SK-N-SH (cell line): ENCODE measurements around the gene RHOT1. TPM values are rescaled to one million over a fixed set of nuclear protein-coding genes. Genes with fewer than 3 reads are reported as not detected.

ENCODE experiments used
- CTCF ChIA-PET: fragments of 300-600, 350-600 bp; formaldehyde crosslinking; extraction: SDS; loops from one replicate; lab custom pipeline; 2021; lab: Yijun Ruan, JAX
- POLR2A ChIA-PET: fragments of 350-600 bp; sonication (Branson Sonifier 250); formaldehyde crosslinking; extraction: SDS; loops from one replicate; lab custom pipeline; 2020; ENCODE audit warnings: antibody characterized with exemption, inconsistent platforms; lab: Yijun Ruan, JAX
- DNase-seq: peaks from one replicate; pipeline ENCODE4 v3.0.0; 2012
- H2AFZ ChIP-seq: fragments of 200-600 bp; sonication (generic); 2 replicates; pipeline ENCODE4 v1.8.1; 2016; ENCODE audit warnings: antibody characterized with exemption, mild to moderate bottlenecking, low read depth
- H3F3A ChIP-seq: fragments of 200-600 bp; sonication (generic); replicated peaks from 2 replicates; pipeline ENCODE3; 2016; ENCODE audit warnings: antibody characterized with exemption, mild to moderate bottlenecking; ENCODE audit not compliant: insufficient read depth
- H3K27ac ChIP-seq, 2 experiments: fragments of 200-500 bp in 1 of 2; fragments of 200-600 bp in 1 of 2; sonication (Bioruptor generic) in 1 of 2; sonication (generic), shearing (Covaris generic) in 1 of 2; 2 replicates each; pipeline versions ENCODE4 v1.5.1 to v1.6.1; 2014 to 2016; ENCODE audit warnings: low read depth in 2 of 2, inconsistent platforms in 1 of 2, low read length in 1 of 2, mild to moderate bottlenecking in 1 of 2, mixed read lengths in 1 of 2
- H3K27me3 ChIP-seq: fragments of 200-600 bp; sonication (generic), shearing (Covaris generic); 2 replicates; pipeline ENCODE4 v1.6.1; 2016; ENCODE audit warnings: mixed run types; ENCODE audit not compliant: insufficient read depth
- H3K36me3 ChIP-seq, 2 experiments: fragments of 200-500 bp in 1 of 2; fragments of 200-600 bp in 1 of 2; sonication (Bioruptor generic) in 1 of 2; sonication (generic) in 1 of 2; replicated peaks in 1 of 2; 2 replicates each; pipeline versions ENCODE3 to v1.5.1; 2014 to 2016; ENCODE audit warnings: low read length in 1 of 2, mild to moderate bottlenecking in 1 of 2; ENCODE audit not compliant: insufficient read depth in 2 of 2, control insufficient read depth in 1 of 2
- H3K4me1 ChIP-seq, 2 experiments: fragments of 200-500 bp in 1 of 2; fragments of 200-600 bp in 1 of 2; sonication (Bioruptor generic) in 1 of 2; sonication (generic), shearing (Covaris generic) in 1 of 2; 2 replicates each; pipeline versions ENCODE4 v1.5.1 to v1.6.1; 2014 to 2016; ENCODE audit warnings: low read depth in 1 of 2, low read length in 1 of 2, mixed run types in 1 of 2; ENCODE audit not compliant: insufficient read depth in 2 of 2, control insufficient read depth in 1 of 2
- H3K4me2 ChIP-seq: fragments of 200-600 bp; sonication (generic), shearing (Covaris generic); 2 replicates; pipeline ENCODE4 v1.6.1; 2017; ENCODE audit warnings: mixed run types
- H3K4me3 ChIP-seq, 2 experiments: fragments of 200-500 bp in 1 of 2; fragments of 200-600 bp in 1 of 2; sonication (Bioruptor generic) in 1 of 2; sonication (generic), shearing (Covaris generic) in 1 of 2; 2 replicates each; pipeline versions ENCODE4 v1.5.1 to v1.8.1; 2014 to 2016; ENCODE audit warnings: low read depth in 2 of 2, inconsistent platforms in 1 of 2, low read length in 1 of 2, mild to moderate bottlenecking in 1 of 2, mixed read lengths in 1 of 2, moderate library complexity in 1 of 2
- H3K79me2 ChIP-seq: fragments of 200-600 bp; sonication (generic); 2 replicates; pipeline ENCODE4 v1.8.1; 2017; ENCODE audit warnings: mild to moderate bottlenecking; ENCODE audit not compliant: insufficient read depth
- H3K9ac ChIP-seq: fragments of 200-600 bp; sonication (generic); 2 replicates; pipeline ENCODE4 v1.6.1; 2017; ENCODE audit warnings: mixed run types
- H3K9me2 ChIP-seq: fragments of 200-600 bp; sonication (generic); 2 replicates; pipeline ENCODE4 v1.6.1; 2017; ENCODE audit warnings: mixed run types
- H3K9me3 ChIP-seq: fragments of 200-600 bp; sonication (generic); 2 replicates; pipeline ENCODE4 v1.6.1; 2017; ENCODE audit warnings: mixed run types, mild to moderate bottlenecking, moderate library complexity
- H4K20me1 ChIP-seq: fragments of 200-600 bp; sonication (generic); 2 replicates; pipeline ENCODE4 v1.6.1; 2017; ENCODE audit warnings: mild to moderate bottlenecking, mixed run types; ENCODE audit not compliant: insufficient read depth
- CHD2 ChIP-seq: fragments of 150-350 bp; IDR thresholded peaks from 2 replicates; pipeline ENCODE4 v1.6.1; 2018; ENCODE audit warnings: low read length; ENCODE audit not compliant: partially characterized antibody
- CTCF ChIP-seq: fragments of 200-600 bp; sonication (generic); IDR thresholded peaks from 2 replicates; pipeline ENCODE4 v1.6.1; 2017; ENCODE audit warnings: antibody characterized with exemption, mild to moderate bottlenecking, moderate library complexity
- EP300 ChIP-seq, 2 experiments: IDR thresholded peaks; 2 replicates each; pipeline versions ENCODE4 v1.4.0 to v1.6.1; 2012; ENCODE audit warnings: borderline replicate concordance in 1 of 2, low read depth in 1 of 2, low read length in 1 of 2
- EZH2phosphoT487 ChIP-seq: fragments of 200-600 bp; sonication (generic); IDR thresholded peaks from 2 replicates; pipeline ENCODE4 v1.6.1; 2017; ENCODE audit warnings: low read depth, mixed run types, mild to moderate bottlenecking, antibody characterized with exemption, moderate library complexity, borderline replicate concordance
- GABPA ChIP-seq: IDR thresholded peaks from 2 replicates; pipeline ENCODE4 v1.4.0; 2012; ENCODE audit warnings: low read depth, mild to moderate bottlenecking
- MAX ChIP-seq: IDR thresholded peaks from 2 replicates; pipeline ENCODE4 v1.4.0; 2012; ENCODE audit warnings: low read depth
- POLR2AphosphoS5 ChIP-seq: IDR thresholded peaks from 2 replicates; pipeline ENCODE4 v1.6.1; 2012; ENCODE audit warnings: low read depth, low read length
- RAD21 ChIP-seq: IDR thresholded peaks from 2 replicates; pipeline ENCODE4 v1.6.1; 2012; ENCODE audit warnings: mild to moderate bottlenecking, low read length
- RXRA ChIP-seq: IDR thresholded peaks from 2 replicates; pipeline ENCODE4 v1.4.0; 2012; ENCODE audit warnings: low read depth, mild to moderate bottlenecking, borderline replicate concordance
- WGBS: methylation state at CpG from one replicate; pipeline ENCODE4 v1.1.6; 2017; ENCODE audit warnings: low lambda C conversion rate; 5-methylcytosine and 5-hydroxymethylcytosine counted together
- polyA plus RNA-seq, 3 experiments: library from polyadenylated mRNA; depleted of rRNA; stranded (reverse); fragments of >200 nt; gene quantifications; 2 replicates each; pipeline ENCODE4 v1.2.3, GENCODE V29; 2012

RHOT1 gene
- polyA plus RNA-seq, 1 of the 3 experiments (the other 2 are of a cell fraction) = 25.0 TPM

GRCh38 chr17:32222621-32223020 lies 80.3 kb downstream of the RHOT1 start:
- no peaks in the 10 kb centered on the region for H3K27me3 ChIP-seq
- no peak for TF ChIP-seq CHD2
- 0 out of 2 replicates have a peak, but pooled peaks have one; percentile 35 for TF ChIP-seq MAX
- TF ChIP-seq, all 33 proteins: peak for 1
- DNase-seq = no peak
- ChIA-PET POLR2A (no interaction called here), CTCF (interaction anchor here (0.6 kb wide), 2 partner anchors 30 to 103 kb away, joined by 3 read pairs; no protein-coding TSS in a partner anchor)
- no peak overlapping the region for H3K4me3 ChIP-seq
- H4K20me1 ChIP-seq = no peaks in the 10 kb centered on the region
- no peaks in the 10 kb centered on the region for H3F3A ChIP-seq
- H3K36me3 ChIP-seq = peaks cover 4 to 25% of the 10 kb centered on the region in 2 experiments
- no peaks in the 10 kb centered on the region for H3K9me3 ChIP-seq
- WGBS = 33% methylated on average over 2 of the region's 3 CpGs
- no peaks in the 10 kb centered on the region for H3K4me1 ChIP-seq
- H3K9me2 ChIP-seq = no peaks in the 10 kb centered on the region
- H3K27ac ChIP-seq = no peak overlapping the region
- H3K4me2 ChIP-seq = no peak overlapping the region
- H2AFZ ChIP-seq = no peak overlapping the region
- H3K9ac ChIP-seq = no peak overlapping the region
- H3K79me2 ChIP-seq = no peaks in the 10 kb centered on the region

- H3F3A ChIP-seq = no peaks in the 10 kb centered on the region
- peaks cover 4 to 31% of the 10 kb centered on the region in 2 experiments for H3K36me3 ChIP-seq
- H3K9ac ChIP-seq = no peak overlapping the region
- no peak for DNase-seq
- no peak overlapping the region for H3K4me2 ChIP-seq
- TF ChIP-seq EZH2phosphoT487 = no peak
- no peak for TF ChIP-seq RAD21
- TF ChIP-seq RXRA = no peak
- TF ChIP-seq, all 33 proteins: peak for 0
- Histone ChIP-seq H2AFZ (no peak overlapping the region), H3K9me2 (no peaks in the 10 kb centered on the region), H3K27ac (no peak overlapping the region), H3K4me3 (no peak overlapping the region), H3K79me2 (no peaks in the 10 kb centered on the region), H3K9me3 (no peaks in the 10 kb centered on the region), H4K20me1 (no peaks in the 10 kb centered on the region), H3K27me3 (no peaks in the 10 kb centered on the region), H3K4me1 (no peaks in the 10 kb centered on the region)
- POLR2A ChIA-PET = no interaction called here
- 87% methylated on average over 3 of the region's 3 CpGs for WGBS
- CTCF ChIA-PET = interaction anchor here (1.0 to 1.4 kb wide), 2 partner anchors 17 to 29 kb away, joined by 3 read pairs; no protein-coding TSS in a partner anchor
Measured at GRCh38 chr17:32223703-32224102, 81.4 kb downstream of the RHOT1 start.

GRCh38 chr17:32226886-32227285 lies 84.6 kb downstream of the RHOT1 start:
- no peak for TF ChIP-seq CTCF
- TF ChIP-seq EP300 (IDR thresholded peaks at IDR 0.05; ENCODE audit: borderline replicate concordance in 1 of 2, low read depth in 1 of 2, low read length in 1 of 2) = no peak
- no peak for TF ChIP-seq POLR2AphosphoS5
- no peak for TF ChIP-seq GABPA
- TF ChIP-seq MAX = no peak
- no peaks in the 10 kb centered on the region for H3K79me2 ChIP-seq
- H3K4me1 ChIP-seq = no peaks in the 10 kb centered on the region
- ChIA-PET CTCF (no interaction called here), POLR2A (no interaction called here)
- H3K36me3 ChIP-seq = peaks cover 4 to 20% of the 10 kb centered on the region in 2 experiments
- 88% methylated on average over 3 of the region's 3 CpGs for WGBS
- H3K27me3 ChIP-seq = no peaks in the 10 kb centered on the region
- H3K27ac ChIP-seq = no peak overlapping the region
- H3K9me2 ChIP-seq = no peaks in the 10 kb centered on the region
- H3K9me3 ChIP-seq = no peaks in the 10 kb centered on the region
- H3F3A ChIP-seq = no peaks in the 10 kb centered on the region
- H3K4me2 ChIP-seq = no peak overlapping the region
- no peaks in the 10 kb centered on the region for H4K20me1 ChIP-seq
- no peak overlapping the region for H3K4me3 ChIP-seq
- no peak overlapping the region for H2AFZ ChIP-seq
- no peak for DNase-seq
- no peak overlapping the region for H3K9ac ChIP-seq
